Heart left ventricle (tissue), 16 donors: ENCODE measurements around the gene ABR. TPM values are rescaled to one million over a fixed set of nuclear protein-coding genes. Genes with fewer than 3 reads are reported as not detected.

ENCODE experiments used
- ATAC-seq, 4 donors: fragments of 200-7000 bp; cut with Tn5 transposase; one replicate each; pipeline ENCODE4 v1.9.1; 2020 to 2022; ENCODE audit warnings: moderate library complexity in 4 of 4, mild to moderate bottlenecking in 3 of 4, moderate number of reproducible peaks in 1 of 4
- DNase-seq, 5 donors: peaks; one replicate each; pipeline ENCODE4 v3.0.0-alpha.2; 2020
- H3K27ac ChIP-seq, 12 donors: fragments of 200-600 bp; sonication (generic) in 4 of 12; one replicate each; pipeline versions ENCODE4 v1.5.0 to v1.8.0; 2016 to 2022; ENCODE audit warnings: mild to moderate bottlenecking in 2 of 12
- H3K27me3 ChIP-seq, 9 donors: fragments of 200-600 bp; sonication (generic) in 2 of 9; one replicate each; pipeline versions ENCODE4 v1.5.1 to v1.8.0; 2016 to 2022; ENCODE audit warnings: mild to moderate bottlenecking in 3 of 9
- H3K36me3 ChIP-seq, 9 donors: fragments of 200-600 bp; sonication (generic) in 2 of 9; one replicate each; pipeline versions ENCODE4 v1.5.0 to v1.8.0; 2018 to 2022; ENCODE audit warnings: mild to moderate bottlenecking in 2 of 9
- H3K4me1 ChIP-seq, 12 donors: fragments of 200-600 bp; sonication (generic) in 4 of 12; one replicate each; pipeline versions ENCODE4 v1.5.0 to v1.8.0; 2016 to 2022; ENCODE audit warnings: mild to moderate bottlenecking in 3 of 12
- H3K4me3 ChIP-seq, 12 donors: fragments of 200-600 bp; sonication (generic) in 4 of 12; one replicate each; pipeline versions ENCODE4 v1.5.0 to v1.8.0; 2017 to 2022; ENCODE audit warnings: mild to moderate bottlenecking in 9 of 12, moderate library complexity in 4 of 12
- H3K9me3 ChIP-seq, 12 donors: fragments of 200-600 bp; sonication (generic) in 4 of 12; one replicate each; pipeline versions ENCODE4 v1.5.0 to v1.8.0; 2016 to 2022; ENCODE audit warnings: mild to moderate bottlenecking in 1 of 12
- POLR2A ChIP-seq, 2 donors: fragments of 450-650 bp; IDR thresholded peaks; one replicate each; pipeline ENCODE4 v1.6.1; 2017; ENCODE audit warnings: antibody characterized with exemption in 2 of 2, mild to moderate bottlenecking in 2 of 2, moderate library complexity in 2 of 2
- WGBS, 4 donors: extraction: QIAGEN DNeasy Blood & Tissue Kit in 2 of 4; methylation state at CpG; one replicate each; pipeline versions ENCODE4 v1.1.5 to v1.1.7; 2013 to 2018; 5-methylcytosine and 5-hydroxymethylcytosine counted together
- intact Hi-C, 10 donors: fragments of 100-400 bp; cut with DNase I; formaldehyde crosslinking; loops; one replicate each; pipeline versions ENCODE4 v1.11.1 to v1.14.2; 2022
- polyA plus RNA-seq, 2 donors: library from polyadenylated mRNA; stranded (reverse); fragments of 200-250 nt; gene quantifications; one replicate each; pipeline ENCODE4 v1.2.3, GENCODE V29; 2013
- total RNA-seq, 9 donors: library from RNA; depleted of rRNA in 2 of 9; stranded (reverse); fragments of >200 nt in 2 of 9; fragmentation: NEBNext Ultra II Directional in 3 of 9; extraction: Animal tissue kit (Norgen Biotek cat#: 25700) in 3 of 9; gene quantifications; one replicate each; pipeline versions ENCODE4 v1.1.0 to v1.2.4, GENCODE V29; 2016 to 2023
- TF ChIP-seq, protein P1 (sequence below), 12 donors: fragments of 200-600 bp; sonication (generic) in 4 of 12; IDR thresholded peaks; one replicate each; pipeline versions ENCODE4 v1.5.0 to v1.8.0; 2018 to 2022; ENCODE audit warnings: antibody characterized with exemption in 12 of 12, mild to moderate bottlenecking in 5 of 12
- donor health status: ischemic (EF 13 %, LVEDD 7.1; RV severe dilation, severe dysfunction).
- donor health status: healthy with polysubstance abuse.
- donor health status: DM: no; HTN: yes; CAD: no.
- donor health status: DM: no; HTN: no; CAD: no.
- donor health status: ischemic (EF 25% LVEDD 6.9; RV normal size, moderate dysfunction).
- donor health status: ischemic (EF 25% LVEDD 5.7; RV mildly dilated, moderate dysfunction).
- donor health status: healthy.
- donor health status: DM: yes; HTN: yes; CAD: no.
- donor health status: ischemic (EF 35%, LVEDD 5.7; RV mildly dilated, moderate dysfunction).
- donor health status: nonischemic (EF 11% LVEDD 7.7; RV severe dilation, severe dysfunction).
- donor health status: DM: yes; HTN: yes; CAD: no.
- donor health status: PGD.
- donor health status: ischemic (EF 29% LVEDD 5.4; RV normal size, mild dysfunction).
- donor health status: nonischemic (EF 23%, LVEDD 6.1; RV moderate dilation, normal function).

ABR gene
- total and polyA plus RNA-seq, 11 donors = 64.5 to 171 (median 149) TPM

DNA sequence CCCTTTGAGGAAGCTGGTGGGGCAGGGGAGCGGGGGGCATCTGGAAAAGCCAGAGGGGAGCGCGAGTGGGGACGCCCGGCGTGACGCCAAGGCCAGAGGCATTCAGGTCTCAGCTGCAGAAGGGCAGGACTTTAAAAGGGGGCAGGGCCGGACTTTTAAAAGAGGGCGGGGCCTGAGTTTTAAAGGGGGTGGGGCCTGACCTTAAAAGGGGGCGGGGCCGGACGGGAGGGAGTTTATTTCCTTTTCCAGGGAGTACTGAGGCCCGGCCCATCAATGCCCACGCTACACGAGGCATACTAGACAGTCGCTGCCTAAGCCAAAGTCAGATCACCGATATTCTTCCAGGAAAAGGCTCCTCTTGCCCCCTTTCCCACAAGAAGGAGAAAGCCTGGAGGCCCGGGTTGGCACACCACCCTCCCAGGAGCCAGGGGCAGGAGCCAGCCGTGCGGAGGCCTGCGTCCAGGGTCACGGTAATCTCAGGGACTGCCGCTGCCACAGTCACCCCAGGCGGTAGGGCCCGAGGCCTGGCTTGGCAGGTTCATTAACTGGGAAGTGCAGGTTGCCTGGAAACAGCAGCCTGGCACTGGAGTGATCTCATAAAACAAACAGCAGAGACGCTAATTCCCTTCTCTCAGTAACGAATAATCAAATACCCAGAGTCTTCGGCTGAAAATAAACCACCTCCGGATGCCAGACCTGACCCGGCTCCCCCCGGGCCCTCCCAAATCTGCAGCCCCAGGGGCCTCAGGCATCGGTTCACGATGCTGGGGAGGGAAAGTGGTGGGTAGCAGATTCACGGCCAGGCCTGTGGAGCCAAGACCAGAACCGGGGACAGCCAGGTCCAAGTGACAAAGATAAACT is 92.2 kb downstream of the ABR start:
- WGBS, 4 donors = 37 to 49% (median 42%) methylated on average over 30 to 35 of the region's 35 CpGs
- H3K27ac ChIP-seq = peak overlapping the region; percentile 37 to 95 (median 82)
- no peak overlapping the region for H3K4me3 ChIP-seq
- H3K9me3 ChIP-seq = no peaks in the 10 kb centered on the region
- DNase-seq (peak; percentile 72 to 87 (median 82)), ATAC-seq (peak; percentile 80 to 90 (median 86))
- H3K36me3 ChIP-seq = peaks cover 0 to 83% (median 58%) of the 10 kb centered on the region in 9 donors
- TF ChIP-seq, protein P1, sequence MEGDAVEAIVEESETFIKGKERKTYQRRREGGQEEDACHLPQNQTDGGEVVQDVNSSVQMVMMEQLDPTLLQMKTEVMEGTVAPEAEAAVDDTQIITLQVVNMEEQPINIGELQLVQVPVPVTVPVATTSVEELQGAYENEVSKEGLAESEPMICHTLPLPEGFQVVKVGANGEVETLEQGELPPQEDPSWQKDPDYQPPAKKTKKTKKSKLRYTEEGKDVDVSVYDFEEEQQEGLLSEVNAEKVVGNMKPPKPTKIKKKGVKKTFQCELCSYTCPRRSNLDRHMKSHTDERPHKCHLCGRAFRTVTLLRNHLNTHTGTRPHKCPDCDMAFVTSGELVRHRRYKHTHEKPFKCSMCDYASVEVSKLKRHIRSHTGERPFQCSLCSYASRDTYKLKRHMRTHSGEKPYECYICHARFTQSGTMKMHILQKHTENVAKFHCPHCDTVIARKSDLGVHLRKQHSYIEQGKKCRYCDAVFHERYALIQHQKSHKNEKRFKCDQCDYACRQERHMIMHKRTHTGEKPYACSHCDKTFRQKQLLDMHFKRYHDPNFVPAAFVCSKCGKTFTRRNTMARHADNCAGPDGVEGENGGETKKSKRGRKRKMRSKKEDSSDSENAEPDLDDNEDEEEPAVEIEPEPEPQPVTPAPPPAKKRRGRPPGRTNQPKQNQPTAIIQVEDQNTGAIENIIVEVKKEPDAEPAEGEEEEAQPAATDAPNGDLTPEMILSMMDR (IDR thresholded peaks at IDR 0.05) = no peak
- TF ChIP-seq POLR2A (IDR thresholded peaks at IDR 0.05) = no peak
- no peaks in the 10 kb centered on the region for H3K27me3 ChIP-seq
- intact Hi-C loops = no loop called here
- H3K4me1 ChIP-seq = peaks cover 0 to 65% (median 28%) of the 10 kb centered on the region in 12 donors

DNA sequence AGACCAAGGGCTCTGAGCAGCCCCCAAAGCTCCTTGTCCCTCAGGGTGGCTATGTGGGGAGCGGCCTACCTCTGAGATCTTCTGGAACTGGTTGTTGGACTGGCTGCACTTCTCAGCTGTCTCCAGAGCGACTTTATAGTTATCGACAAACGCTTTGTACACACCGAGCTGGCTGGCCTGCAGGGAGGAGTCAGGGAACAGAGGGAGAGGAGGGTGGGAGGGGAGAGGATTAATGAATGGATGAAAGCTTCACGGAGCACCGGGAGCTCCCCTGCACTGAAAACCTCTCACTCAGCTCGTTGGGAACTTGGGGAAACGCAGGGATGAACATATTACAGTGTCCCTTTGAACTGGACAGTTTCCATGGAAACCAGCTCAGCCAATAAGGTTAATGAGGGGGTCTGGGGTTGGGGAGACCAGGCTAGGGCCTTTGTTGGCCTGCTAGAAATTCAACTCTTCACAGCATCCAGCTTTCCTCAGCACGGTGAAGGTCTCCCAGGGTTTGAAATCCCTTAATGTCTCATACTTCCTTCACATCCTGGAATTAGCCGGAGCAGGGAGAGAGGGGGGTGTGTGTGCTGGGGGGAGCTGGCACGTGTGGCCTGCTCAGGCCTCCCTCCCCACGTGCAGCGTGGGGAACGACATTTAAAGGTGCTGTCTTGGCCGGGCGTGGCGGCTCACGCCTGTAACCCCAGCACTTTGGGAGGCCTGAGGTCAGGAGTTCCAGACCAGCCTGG is 96.2 kb downstream of the ABR start:
- no peaks in the 10 kb centered on the region for H3K9me3 ChIP-seq
- H3K27me3 ChIP-seq = no peaks in the 10 kb centered on the region
- peaks cover 0 to 64% (median 28%) of the 10 kb centered on the region in 12 donors for H3K4me1 ChIP-seq
- no peak overlapping the region for H3K4me3 ChIP-seq
- peak in 1 of 5 donors; percentile 26 for DNase-seq
- 64 to 68% (median 67%) methylated on average over 18 to 19 of the region's 19 CpGs for WGBS, 4 donors
- no peak for TF ChIP-seq POLR2A (IDR thresholded peaks at IDR 0.05)
- TF ChIP-seq, protein P1 (IDR thresholded peaks at IDR 0.05) = no peak
- ATAC-seq = peak in 1 of 4 donors; percentile 4
- H3K36me3 ChIP-seq = peaks cover 0 to 84% (median 56%) of the 10 kb centered on the region in 9 donors
- intact Hi-C loops = no loop called here
- peak overlapping the region in 4 of 12 donors; percentile 28 to 69 (median 46) for H3K27ac ChIP-seq

DNA sequence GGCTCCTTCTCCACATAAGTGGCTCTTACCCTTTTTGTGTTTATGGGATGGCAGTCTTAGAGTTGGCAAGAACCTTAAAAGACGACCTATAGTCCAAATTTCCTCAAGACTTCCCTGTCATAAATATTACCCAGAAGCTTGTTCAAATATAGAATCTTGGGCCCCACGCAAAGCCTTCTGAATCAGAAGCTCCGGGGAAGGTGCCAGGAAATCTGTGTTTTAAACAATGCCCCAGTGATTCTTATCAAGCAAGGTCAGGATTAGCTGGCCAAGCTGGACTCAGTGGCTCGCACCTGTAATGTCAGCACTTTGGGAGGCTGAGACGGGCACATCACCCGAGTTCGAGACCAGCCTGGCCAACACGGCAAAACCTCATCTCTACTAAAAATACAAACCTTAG is 97.2 kb downstream of the ABR start:
- ATAC-seq (no peak), DNase-seq (peak in 1 of 5 donors; percentile 7)
- H3K9me3 ChIP-seq = no peaks in the 10 kb centered on the region
- H3K4me1 ChIP-seq = peaks cover 0 to 59% (median 19%) of the 10 kb centered on the region in 12 donors
- WGBS, 4 donors = 47 to 57% (median 55%) methylated on average over 8 of the region's 8 CpGs
- TF ChIP-seq, protein P1 (IDR thresholded peaks at IDR 0.05) = no peak
- no peak for TF ChIP-seq POLR2A (IDR thresholded peaks at IDR 0.05)
- H3K36me3 ChIP-seq = peaks cover 0 to 85% (median 65%) of the 10 kb centered on the region in 9 donors
- H3K27ac ChIP-seq = peak overlapping the region in 6 of 12 donors; percentile 27 to 69 (median 39)
- intact Hi-C loops = no loop called here
- no peaks in the 10 kb centered on the region for H3K27me3 ChIP-seq
- H3K4me3 ChIP-seq = no peak overlapping the region
